ENCODE results near the gene COG6.
A peak's percentile ranks its signal among the peaks of the same experiment; 100 is the strongest.

Gene COG6

DNA sequence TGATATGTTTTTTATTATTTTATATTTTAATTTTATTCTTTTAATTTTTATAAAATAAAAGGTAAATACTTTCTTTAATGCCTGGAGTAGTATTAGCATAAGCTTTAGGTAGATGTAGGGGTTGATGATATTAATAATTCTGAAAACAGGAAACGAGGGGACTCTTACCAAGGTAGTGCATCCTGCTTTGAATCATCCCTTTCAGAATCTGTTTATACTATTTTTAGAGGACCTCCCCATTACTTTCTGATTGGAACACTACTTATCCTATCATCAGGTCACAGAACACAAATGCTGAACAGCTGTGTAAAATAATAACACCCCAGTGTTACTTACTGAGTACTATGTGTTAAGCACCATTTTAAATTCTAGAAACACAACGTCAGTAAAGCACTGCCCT is 27.3 kb downstream of the COG6 start:
- DNase-seq: no peak

DNA sequence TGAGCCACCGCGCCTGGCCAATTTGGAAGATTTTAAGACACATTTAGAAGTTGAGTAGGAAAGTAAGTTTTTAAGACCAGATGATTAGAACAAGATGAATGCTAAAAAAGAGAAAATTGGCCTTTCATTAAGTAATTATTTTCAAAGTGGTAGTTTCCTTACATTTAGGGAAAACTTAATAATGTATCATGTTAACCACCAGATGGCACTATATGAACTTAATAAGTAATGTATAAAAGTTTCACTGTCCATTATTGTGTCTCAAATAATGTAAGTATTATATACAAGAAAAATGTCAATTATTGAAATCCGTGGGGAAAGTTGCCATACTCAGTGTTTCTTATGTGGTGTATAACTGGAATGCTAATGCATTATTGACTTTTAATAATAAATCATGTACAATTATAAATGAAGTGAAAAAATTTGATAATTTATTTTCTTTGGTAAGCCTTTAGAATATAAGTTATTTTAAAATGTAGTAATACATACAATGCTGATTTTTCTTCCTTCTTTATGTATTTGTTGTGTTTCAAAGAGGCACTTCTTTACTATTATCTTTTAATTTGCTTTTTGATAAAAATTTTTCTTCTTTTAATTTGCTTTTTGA is 29.2 kb downstream of the COG6 start:
- no peak for DNase-seq

DNA sequence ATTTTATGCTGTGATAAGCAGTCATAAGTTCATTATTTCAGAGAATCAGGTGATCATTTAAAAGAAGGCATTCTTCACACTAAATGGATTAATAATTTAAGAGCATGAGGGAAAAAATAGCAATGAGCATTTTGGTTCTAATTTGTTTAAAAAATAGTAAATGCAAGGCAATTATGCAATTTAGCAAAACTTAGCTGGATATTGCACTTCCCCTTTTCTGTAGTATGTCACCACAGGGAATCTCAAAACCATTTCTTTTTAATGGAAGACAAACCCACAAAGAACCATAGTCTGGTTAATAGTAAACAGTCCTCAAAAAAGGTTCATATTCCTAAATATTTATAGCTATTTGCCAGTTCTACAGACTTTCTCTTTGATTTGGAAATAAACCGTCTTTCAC is 30.2 kb downstream of the COG6 start:
- no peak for DNase-seq

DNA sequence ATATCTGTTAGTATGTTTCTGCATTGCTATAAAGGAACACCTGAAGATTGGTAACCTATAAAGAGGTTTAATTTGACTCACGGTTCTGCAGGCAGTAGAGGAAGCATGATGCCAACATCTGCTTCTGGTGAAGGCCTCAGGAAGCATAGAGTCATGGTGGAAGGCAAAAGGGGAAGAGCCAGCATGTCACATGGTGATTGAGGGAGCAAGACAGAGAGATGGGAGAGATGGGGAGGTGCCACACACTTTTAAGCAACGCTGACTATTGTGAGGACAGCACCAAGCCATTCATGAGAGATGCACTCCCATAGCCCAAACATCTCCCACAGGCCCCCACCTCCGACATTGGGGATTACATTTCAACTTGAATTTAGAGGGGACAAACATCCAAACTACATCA is 32.8 kb downstream of the COG6 start:
- DNase-seq: no peak

DNA sequence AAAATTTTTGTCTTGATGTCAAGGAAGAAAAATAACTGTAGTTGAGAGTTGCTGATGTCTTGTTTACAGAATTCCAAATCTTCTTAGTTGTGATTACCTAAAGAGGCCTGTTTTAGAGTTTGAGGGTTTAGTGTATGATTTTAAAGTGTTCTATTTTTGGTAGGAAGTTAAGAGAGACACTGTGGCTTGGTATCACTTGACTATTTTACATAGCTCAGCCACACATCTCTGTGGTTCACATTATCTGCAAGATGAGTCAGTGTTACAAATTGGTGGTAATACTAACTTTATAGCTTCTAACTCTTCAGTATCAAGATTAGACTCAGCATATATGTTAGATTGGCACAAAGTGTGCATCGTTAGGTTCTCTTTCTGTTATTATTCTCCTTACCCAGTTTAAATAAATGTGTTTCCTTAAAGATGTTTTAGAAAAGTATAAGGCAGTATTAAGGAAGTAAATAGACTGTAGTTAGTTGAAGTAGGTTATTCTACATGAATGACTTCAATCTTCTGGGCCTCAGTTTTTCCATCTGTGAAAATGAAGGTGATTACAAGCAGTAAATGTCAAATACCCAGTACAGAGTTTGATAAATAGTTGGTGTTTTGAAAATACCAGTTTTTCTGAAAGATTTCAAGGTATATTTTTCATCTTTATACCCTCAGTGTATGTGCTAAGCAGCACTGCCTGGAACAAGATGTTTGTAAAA is 33.4 kb downstream of the COG6 start:
- no peak for DNase-seq

DNA sequence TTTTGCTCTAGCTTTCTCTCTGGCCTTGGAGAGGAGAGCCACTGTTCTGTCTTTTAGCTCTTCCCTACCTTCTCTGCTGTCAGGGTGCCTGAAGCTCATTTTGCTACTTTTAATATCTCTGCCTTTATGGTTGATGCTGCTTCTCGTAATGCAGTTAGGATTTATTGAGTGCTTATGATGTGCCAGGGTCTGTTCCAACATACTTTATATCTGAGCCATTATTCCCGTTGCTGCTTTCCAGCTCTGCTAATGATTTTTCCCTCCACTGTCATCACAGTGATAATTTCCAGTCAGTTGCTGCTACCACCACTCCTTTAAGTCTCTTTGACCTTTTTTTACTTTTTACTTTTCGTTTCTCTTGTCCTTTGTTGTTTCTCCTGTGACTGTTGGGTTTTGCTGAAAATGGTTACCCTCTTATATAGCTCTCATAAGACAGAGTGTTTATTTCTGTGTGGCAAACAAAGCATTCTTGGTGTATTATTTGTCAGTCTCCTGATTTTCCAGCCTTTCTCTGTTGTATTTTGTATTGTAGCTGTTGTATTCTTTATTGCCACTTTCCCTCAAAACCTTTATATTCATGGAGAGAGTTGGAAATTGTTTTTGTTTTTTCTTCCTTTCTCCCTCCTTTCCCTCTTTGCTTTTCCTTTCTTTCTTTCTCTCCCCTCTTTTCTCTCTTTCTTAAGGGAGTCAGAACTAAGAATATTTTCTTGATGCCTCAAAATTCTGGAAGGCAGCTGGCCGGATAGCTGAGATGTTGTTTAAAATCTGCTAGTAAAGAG is 37.4 kb downstream of the COG6 start:
- DNase-seq: no peak

DNA sequence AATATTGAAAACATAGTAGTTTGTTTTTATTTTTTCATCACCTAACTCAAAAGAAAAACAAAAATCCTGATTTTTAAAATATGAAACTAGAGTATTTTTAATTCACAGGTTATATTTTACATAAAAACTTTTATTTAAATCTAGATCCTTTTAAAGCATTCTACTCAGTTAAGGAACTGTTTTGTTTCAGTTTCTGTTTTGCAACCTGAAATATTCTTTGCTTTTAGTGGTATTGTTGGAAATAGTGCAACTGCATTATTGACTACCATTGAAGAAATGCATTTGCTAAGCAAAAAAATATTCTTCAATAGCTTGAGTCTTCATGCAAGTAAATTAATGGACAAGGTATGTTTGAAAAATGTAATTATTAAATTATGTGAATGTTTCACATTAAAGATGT is 43.8 kb downstream of the COG6 start:
- no peak for DNase-seq

DNA sequence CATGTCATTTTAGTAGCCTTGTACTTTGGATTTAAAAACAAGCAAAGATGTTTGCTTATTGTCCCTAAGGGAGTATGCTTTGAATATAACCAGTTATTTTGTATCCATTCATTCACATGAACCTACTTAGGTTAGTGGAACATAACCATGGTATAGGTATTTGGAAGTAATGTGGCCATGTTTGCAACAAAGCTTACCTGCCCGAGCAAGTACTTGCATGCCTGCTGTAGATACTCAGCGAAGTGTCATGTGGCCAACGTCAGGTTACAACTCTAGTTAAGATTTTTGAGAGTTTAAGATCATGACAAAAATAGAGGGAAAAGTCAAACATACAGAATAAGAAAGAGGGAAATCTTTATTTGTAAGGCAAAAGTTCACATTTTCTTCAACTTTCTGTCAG is 57.2 kb downstream of the COG6 start:
- DNase-seq: no peak

DNA sequence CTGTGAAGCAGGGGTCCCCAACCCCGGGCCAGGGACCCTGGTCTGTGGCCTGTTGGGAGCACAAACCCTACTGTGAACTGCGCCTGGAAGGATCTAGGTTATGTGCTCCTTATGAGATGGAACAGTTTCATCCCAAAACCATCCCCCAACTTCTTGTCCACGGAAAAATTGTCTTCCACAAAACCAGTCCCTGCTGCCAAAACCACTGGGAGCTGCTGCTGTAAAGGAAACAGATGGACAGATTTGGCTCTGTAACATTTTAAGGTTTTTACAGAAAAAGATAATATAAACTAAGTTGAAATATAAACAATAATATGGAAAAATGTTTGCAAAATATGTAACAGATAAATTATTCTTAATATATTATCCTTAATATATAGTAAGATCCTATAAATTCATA is 73.7 kb downstream of the COG6 start:
- no peak for DNase-seq

DNA sequence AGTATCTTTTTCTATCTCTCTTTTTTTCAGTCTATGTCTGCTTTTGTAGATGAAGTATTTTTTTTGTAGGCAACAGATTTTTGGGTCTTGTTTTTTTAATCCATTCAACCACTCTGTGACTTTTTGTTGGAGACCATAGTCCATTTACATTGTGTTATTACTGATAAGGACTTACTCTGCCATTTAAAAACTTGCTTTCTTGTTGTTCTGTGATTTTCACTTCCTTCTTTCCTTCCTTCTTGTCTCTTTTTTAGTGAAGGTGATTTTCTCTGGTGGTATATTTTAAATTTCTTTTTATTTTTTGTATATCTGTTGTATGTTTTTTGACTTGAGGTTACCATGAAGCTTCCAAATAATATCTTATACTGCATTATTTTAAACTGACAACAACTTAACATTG is 79.5 kb downstream of the COG6 start:
- DNase-seq: no peak

DNA sequence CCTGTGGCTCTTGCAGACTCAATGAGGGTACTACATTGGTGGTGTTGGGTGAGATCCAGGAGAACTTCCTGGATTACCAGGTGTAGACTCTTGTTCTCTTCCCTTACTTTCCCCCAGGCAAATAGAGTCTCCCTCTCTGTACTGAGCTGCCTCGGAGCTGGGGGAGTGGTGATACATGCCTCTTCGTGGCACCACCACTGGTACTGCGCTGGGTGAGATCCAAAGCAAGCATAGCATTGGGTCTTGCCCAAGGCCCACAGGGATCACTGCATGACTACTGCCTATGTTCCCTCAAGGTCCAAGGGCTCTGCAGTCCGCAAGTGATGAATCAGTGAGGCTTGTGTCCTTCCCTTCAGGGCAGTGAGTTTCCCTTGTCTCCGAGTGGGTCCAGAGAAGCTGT is 81.6 kb downstream of the COG6 start:
- no peak for DNase-seq

DNA sequence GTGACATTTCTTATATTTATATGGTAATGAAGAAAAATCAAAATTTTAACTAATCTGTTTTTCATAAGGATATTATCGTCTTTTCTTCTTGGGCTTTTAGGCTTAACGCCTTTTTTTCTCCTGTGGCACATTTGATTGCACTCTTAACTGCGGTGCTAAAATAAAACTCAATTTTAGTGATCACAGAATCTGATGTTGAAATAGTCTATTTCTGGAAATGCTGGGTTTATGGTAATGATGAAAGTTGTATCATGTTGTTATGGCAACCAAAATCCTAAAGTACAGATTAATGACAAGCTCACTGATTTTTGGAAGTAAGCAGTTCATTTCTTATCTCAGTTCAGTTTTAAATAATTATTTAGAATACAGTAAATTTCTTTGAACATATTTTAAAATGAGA is 85.3 kb downstream of the COG6 start:
- DNase-seq: no peak

DNA sequence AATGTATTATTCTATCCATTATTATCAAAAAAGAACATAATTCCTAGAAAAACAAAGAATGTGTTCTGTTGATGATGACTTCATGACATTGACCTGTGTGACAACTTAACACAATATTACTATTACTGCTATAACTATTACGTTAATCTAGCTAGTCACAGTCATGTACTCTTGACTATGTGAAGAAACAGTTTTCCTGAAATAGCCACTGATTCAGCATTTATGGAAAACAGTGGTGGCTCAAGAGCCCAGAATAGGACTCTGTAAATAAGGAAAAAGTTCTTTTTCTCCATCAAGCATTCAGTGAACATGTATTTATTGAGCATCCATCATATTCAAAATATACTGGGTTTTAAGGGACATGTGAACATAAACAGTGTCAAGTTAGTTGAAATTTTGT is 93.5 kb downstream of the COG6 start:
- DNase-seq: no peak

DNA sequence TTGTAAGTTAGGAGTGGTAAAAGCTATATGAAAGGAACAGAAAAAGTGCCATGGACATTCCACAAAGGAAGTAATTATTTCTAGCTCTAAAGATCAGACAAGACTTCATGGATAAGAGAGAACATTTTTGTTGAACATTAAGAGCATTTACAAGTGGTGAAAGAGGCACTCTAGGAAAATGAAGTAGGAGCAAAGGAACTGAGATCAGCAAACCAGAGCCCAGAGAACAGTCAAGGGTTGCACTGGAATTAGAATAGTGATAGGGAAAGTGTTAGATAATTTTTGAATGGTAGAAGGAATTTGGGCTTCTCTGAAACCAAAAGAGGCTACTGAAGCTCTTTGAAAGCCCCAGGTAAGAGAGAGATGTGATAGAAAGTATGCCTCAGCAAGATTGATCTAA is 94.1 kb downstream of the COG6 start:
- DNase-seq: no peak

DNA sequence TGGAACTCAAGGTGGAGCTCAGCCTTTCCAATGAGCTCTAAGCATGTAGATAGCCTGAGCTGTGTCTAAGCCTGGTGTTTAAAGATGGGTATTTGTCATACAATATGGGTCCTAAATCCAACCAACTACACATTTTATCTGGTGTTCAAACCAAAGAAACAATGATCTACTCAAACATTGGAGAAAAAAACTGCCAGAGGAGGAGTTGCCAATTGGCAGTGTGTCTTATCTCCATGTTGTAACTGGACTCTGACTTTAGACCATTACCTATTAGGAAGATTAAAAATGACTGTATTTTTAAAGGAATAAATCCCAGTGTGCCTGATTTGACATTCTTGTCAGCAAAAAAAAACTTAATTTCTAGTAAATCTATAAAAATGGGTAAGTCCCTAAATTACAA is 96.3 kb downstream of the COG6 start:
- DNase-seq: no peak

DNA sequence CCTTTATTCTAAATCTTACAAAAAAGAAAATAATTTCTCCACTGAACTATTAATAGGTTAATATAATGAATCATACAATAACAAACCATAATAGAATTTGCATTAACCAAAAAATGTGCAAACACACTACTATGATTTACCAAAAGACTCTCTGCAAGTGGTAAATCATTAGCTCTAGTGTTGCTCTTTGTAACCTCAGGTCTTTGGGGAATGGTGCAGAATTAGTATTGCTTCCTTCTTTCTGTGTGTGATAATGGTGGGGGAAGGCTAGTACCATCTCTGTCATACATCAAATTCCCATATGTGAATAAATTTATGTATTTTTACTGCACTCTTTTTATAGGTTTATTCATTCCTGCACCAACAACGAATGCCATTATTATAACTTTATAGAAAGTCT is 105.1 kb downstream of the COG6 start:
- DNase-seq: no peak

DNA sequence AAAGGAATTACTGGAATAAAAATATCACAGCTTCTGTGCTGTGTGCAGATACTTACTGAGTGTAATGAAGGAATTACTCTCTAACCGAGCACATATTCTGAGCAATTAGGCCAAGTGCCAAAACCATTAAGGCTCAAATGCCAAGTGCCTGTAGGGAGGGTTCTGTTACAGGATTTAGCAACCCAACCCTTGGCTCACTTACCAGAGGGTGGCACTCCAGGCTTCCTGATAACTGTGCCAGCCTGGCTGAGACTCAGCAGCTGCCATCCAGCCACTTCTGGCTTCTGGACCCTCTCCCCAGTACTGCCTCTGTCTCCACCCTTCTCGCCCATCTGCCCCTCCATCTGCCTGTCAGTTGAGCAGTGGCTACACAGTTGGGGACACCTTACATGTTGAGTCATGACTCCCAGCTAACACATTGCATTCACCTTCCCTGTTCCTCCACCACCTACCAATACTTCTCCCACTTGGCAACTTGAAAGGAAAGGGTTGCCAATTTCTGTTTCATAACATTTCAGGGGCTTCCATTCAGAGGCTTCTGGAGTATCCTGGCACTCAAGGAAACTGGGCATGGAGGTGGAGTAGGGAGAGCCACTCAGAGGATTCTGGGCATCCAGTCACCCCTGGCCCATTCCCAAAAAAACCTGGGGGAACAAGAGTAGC is 110.5 kb downstream of the COG6 start:
- peak; percentile 29 for DNase-seq

DNA sequence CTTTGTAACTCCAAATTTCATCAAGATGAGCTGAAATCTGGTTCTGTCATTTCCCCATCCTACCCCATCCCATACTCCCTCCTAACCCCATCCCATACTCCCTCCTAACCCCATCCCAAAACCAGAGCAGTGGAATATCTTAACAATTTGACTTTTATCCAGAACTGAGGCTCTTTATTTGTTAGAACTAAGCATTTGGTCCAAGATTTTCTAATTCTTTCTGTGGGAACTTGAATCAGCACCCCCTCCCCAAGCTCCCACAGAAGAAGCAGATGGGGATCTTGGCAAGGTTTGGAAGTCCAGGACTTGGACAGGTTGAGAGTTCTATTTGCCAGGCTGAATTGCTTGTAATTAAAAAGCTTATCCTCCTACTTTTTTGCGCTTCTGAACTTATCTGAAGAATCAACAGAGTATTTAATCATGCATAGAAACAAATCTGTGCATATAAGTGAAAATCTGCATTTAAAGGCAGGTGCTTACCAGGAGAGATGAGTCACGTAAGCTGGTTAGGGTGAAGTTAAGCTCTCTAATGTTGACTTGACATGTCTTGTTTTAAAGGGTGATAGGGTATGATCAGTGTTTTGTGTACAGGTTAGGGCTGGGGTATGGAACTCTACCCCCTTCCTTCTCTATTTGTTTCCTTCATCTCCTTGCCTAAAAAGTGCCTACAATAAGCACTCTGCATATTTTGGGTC is 111.1 kb downstream of the COG6 start:
- DNase-seq: no peak

DNA sequence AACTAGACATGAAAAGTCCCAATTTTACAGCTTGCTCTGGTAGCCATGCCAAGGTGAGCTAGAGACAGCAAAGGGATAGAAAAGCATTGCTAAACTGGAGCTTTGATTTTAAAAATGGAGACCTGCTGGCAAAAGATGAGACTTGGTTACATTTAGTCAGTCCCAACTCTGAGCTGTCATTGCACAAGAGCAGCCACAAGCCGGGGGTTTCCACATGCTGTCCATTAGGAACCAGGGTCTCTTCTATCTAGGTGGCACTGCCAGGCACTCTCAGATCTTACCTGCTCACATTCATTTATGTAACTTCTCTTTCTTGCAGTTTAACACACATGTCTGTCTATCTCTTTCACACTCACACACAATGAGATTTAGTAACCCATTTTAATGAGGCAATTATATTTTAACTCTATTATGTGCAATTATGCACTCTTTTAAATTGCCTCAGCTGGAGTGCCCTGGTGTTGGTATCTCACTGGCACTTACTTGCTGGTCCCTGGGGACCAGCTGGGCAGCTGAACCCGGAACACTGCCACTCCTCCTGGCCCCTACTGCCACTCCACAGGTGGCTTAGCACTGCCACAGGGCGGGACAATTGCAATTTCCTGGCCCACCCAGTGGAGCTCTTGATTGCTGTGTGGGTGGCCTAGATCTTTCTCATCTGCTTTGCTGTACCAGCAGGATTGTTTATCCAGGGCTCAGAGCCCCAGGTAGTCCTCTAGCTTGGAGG is 112.5 kb downstream of the COG6 start:
- no peak for DNase-seq

DNA sequence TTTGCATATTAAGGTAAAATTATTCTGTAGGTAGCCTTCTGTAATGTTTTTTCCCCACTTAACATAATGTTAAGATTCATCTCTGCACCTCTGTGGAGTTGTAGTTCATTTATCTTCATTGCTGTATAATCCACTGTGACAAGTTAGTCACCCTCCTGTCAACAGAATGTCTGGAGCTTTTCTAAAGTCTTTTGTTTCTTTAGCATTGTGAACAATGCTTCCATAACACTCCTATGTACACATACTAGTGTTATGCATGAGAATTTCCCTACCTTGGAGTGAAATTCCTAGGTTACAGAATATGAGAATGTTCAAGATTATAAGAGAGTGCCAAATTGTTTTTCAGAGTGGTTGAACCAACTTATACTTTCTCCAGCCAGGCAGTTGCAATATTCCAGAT is 113.5 kb downstream of the COG6 start:
- DNase-seq: no peak

DNA sequence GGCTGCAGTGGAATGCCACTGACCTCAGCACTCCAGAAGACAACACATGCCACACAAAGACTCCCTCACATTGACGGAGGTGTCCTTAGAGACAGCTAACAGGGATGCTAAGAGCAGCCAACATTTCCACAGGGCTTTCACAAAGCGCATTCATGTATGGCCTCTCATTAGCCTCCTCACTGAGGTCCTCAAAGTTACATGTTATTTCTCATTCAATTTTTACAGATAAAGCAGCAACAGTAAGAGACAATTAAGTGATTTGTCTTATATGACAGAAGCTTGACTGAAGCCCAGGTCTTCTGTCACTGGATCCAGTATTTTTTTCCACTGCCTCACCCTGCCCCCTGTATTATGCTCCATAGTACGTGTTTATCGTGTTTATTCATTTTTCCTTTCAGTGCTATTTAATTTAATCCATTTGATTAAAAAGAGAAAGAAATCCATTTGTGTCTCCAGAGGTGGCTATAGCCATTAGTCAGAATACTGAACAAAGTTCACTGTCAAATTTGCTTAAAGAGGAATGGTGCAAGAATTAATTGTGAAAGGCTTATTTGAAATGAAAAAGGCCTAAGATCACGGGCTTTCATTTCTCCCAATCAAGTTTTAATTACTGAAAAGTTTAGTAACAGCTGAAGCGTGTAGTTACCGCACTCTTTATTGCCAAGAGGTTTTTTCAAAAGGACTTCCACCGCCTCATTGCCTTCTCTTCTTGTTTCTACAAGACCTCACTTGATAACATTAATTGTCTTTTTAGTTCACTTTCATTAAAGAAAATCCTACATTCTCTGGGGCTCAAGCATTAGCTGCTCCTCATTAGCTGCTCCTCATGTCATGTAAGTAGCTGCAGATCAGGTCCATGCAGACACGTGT is 115.0 kb downstream of the COG6 start:
- no peak for DNase-seq

DNA sequence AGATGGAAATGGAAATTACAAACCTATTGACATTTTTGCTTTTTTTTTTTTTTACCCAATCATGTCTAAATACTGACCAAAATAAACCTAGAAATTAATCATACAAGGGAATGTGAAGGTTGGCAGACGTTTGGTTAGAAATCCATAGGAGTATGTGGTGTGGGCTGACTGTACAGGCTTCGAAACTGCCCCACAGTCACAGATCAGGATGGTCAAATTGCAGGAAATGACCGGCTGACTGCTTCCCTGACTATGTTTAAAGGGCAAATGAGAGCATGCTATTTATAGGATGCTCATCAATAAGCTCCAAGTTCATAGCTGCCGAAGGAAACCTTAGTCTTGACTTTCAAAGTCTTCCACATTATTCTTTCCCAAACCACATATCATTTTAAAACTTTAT is 118.4 kb downstream of the COG6 start:
- DNase-seq: no peak
